Keratinocyte (primary cell): ENCODE data around the gene SH3PXD2A. TPM values are rescaled to one million over a fixed set of nuclear protein-coding genes. Genes with fewer than 3 reads are reported as not detected.

Source experiments
- DNase-seq: peaks from one replicate; pipeline ENCODE4 v3.0.0-alpha.2; 2011; ENCODE audit warnings: low read depth, missing footprints, low spot score
- FAIRE-seq: peaks from 2 replicates; lab custom pipeline; 2011; peaks lifted over from hg19 to GRCh38; lab: Jason Lieb, UNC
- H2AFZ ChIP-seq: 2 replicates; pipeline ENCODE4 v1.6.0; 2012; ENCODE audit warnings: low read length, control low read depth, inconsistent platforms; ENCODE audit not compliant: control insufficient read depth
- H3K27ac ChIP-seq: 2 replicates; pipeline ENCODE4 v1.5.1; 2011; ENCODE audit warnings: low read length; ENCODE audit not compliant: control insufficient read depth, insufficient read depth
- H3K27me3 ChIP-seq: 3 replicates; pipeline ENCODE4 v1.6.0; 2011; ENCODE audit warnings: low read length; ENCODE audit not compliant: control insufficient read depth, insufficient read depth; ENCODE audit errors: extremely low read depth
- H3K36me3 ChIP-seq, 2 experiments: 2 replicates in 1 of 2; 3 replicates in 1 of 2; pipeline ENCODE4 v1.5.1; 2011; ENCODE audit warnings: low read length in 2 of 2, mild to moderate bottlenecking in 1 of 2; ENCODE audit not compliant: control insufficient read depth in 2 of 2, insufficient read depth in 2 of 2; ENCODE audit errors: extremely low read depth in 1 of 2
- H3K4me1 ChIP-seq: 3 replicates; pipeline ENCODE4 v1.5.1; 2011; ENCODE audit warnings: low read length; ENCODE audit not compliant: control insufficient read depth, insufficient read depth; ENCODE audit errors: extremely low read depth
- H3K4me2 ChIP-seq: 3 replicates; pipeline ENCODE4 v1.6.0; 2011; ENCODE audit warnings: low read depth, low read length; ENCODE audit not compliant: control insufficient read depth, insufficient read depth; ENCODE audit errors: extremely low read depth
- H3K4me3 ChIP-seq, 3 experiments: fragments of 200-600 bp in 1 of 3; sonication (generic) in 1 of 3; 2 replicates in 2 of 3; 3 replicates in 1 of 3; pipeline ENCODE4 v1.5.1; 2011 to 2016; ENCODE audit warnings: low read length in 3 of 3, mild to moderate bottlenecking in 3 of 3, control low read depth in 2 of 3, inconsistent platforms in 1 of 3, low read depth in 1 of 3, mixed read lengths in 1 of 3, mixed run types in 1 of 3, moderate library complexity in 1 of 3; ENCODE audit not compliant: control insufficient read depth in 2 of 3, insufficient read depth in 2 of 3; ENCODE audit errors: extremely low read depth in 1 of 3
- H3K79me2 ChIP-seq: 2 replicates; pipeline ENCODE4 v1.6.0; 2012; ENCODE audit warnings: low read length; ENCODE audit not compliant: control insufficient read depth, insufficient read depth
- H3K9ac ChIP-seq: 3 replicates; pipeline ENCODE4 v1.6.0; 2011; ENCODE audit warnings: low read length; ENCODE audit not compliant: control insufficient read depth, insufficient read depth; ENCODE audit errors: extremely low read depth
- H3K9me1 ChIP-seq: 3 replicates; pipeline ENCODE4 v1.6.0; 2011; ENCODE audit warnings: low read length; ENCODE audit not compliant: control insufficient read depth, insufficient read depth; ENCODE audit errors: extremely low read depth
- H3K9me3 ChIP-seq: 2 replicates; pipeline ENCODE4 v1.5.1; 2012; ENCODE audit warnings: low read depth, low read length; ENCODE audit not compliant: control insufficient read depth
- H4K20me1 ChIP-seq: 3 replicates; pipeline ENCODE4 v1.6.0; 2011; ENCODE audit warnings: low read length; ENCODE audit not compliant: control insufficient read depth, insufficient read depth; ENCODE audit errors: extremely low read depth
- CTCF ChIP-seq, 3 experiments: IDR thresholded peaks in 1 of 3; conservative IDR thresholded peaks in 1 of 3; optimal IDR thresholded peaks in 1 of 3; 2 replicates in 2 of 3; 3 replicates in 1 of 3; pipeline versions ENCODE3 to v1.5.1; 2011; ENCODE audit warnings: low read length in 3 of 3, mild to moderate bottlenecking in 3 of 3, moderate library complexity in 2 of 3, control low read depth in 1 of 3, inconsistent platforms in 1 of 3; ENCODE audit not compliant: insufficient read depth in 2 of 3; ENCODE audit errors: extremely low read depth in 1 of 3
- EZH2 ChIP-seq: IDR thresholded peaks from one replicate; pipeline ENCODE4 v1.6.1; 2012; ENCODE audit warnings: inconsistent platforms, mild to moderate bottlenecking, low read length, moderate library complexity
- dilution Hi-C: fragments of 300-500 bp; cut with MboI; formaldehyde crosslinking; loops from one replicate; pipeline ENCODE4 v1.7.0; 2020; ENCODE audit warnings: low sequenced_read_pairs; ENCODE audit not compliant: extremely low pct_ligation_motif_present
- polyA plus RNA-seq, 5 experiments: library from polyadenylated mRNA; depleted of rRNA in 3 of 5; stranded (reverse) in 3 of 5; stranded (forward) in 1 of 5; unstranded in 1 of 5; fragments of >200 nt; gene quantifications; 1 replicate in 1 of 5; 2 replicates in 3 of 5; 3 replicates in 1 of 5; pipeline versions ENCODE4 v1.2.1 to v1.2.3, GENCODE V29; 2011 to 2012; ENCODE audit warnings: missing spikeins in 2 of 5, low read depth in 1 of 5, low replicate concordance in 1 of 5

SH3PXD2A gene
- polyA plus RNA-seq, 1 donor (not counting 4 experiments of a cell fraction or from before 2014, with no cell fraction given) = 33.9 TPM

- no peak for FAIRE-seq
- no peak overlapping the region for H3K27ac ChIP-seq
- TF ChIP-seq CTCF (optimal IDR thresholded peaks at IDR 0.05 in 1 of 3, IDR thresholded peaks at IDR 0.05 in 1 of 3, conservative IDR thresholded peaks at IDR 0.05 in 1 of 3; ENCODE audit: extremely low read depth in 1 of 3, insufficient read depth in 2 of 3, low read length in 3 of 3) = no peak
- TF ChIP-seq EZH2 = no peak
- H3K9me3 ChIP-seq = no peaks in the 10 kb centered on the region
- peaks cover 11% of the 10 kb centered on the region for H3K27me3 ChIP-seq
- no peaks in the 10 kb centered on the region for H3K79me2 ChIP-seq
- no peak overlapping the region for H2AFZ ChIP-seq
- H3K4me3 ChIP-seq = no peak overlapping the region
- H3K4me1 ChIP-seq = no peaks in the 10 kb centered on the region
- H4K20me1 ChIP-seq = peaks cover 3% of the 10 kb centered on the region
- H3K9me1 ChIP-seq = no peaks in the 10 kb centered on the region
- DNase-seq = no peak
- dilution Hi-C loops = no loop called here
- H3K9ac ChIP-seq = no peak overlapping the region
- no peaks in the 10 kb centered on the region for H3K36me3 ChIP-seq
- H3K4me2 ChIP-seq = no peak overlapping the region
These were observed 266.2 kb downstream of the SH3PXD2A start for GRCh38 chr10:103589074-103589630.

- Histone ChIP-seq H3K4me2 (no peak overlapping the region), H4K20me1 (no peaks in the 10 kb centered on the region), H3K9me3 (no peaks in the 10 kb centered on the region), H3K27me3 (peaks cover 20% of the 10 kb centered on the region), H3K36me3 (no peaks in the 10 kb centered on the region), H3K27ac (no peak overlapping the region), H3K4me1 (no peaks in the 10 kb centered on the region), H3K9ac (no peak overlapping the region), H3K4me3 (no peak overlapping the region), H3K79me2 (no peaks in the 10 kb centered on the region), H2AFZ (no peak overlapping the region), H3K9me1 (no peaks in the 10 kb centered on the region)
- no peak for DNase-seq
- dilution Hi-C loops = no loop called here
- TF ChIP-seq EZH2 (no peak), CTCF (optimal IDR thresholded peaks at IDR 0.05 in 1 of 3, IDR thresholded peaks at IDR 0.05 in 1 of 3, conservative IDR thresholded peaks at IDR 0.05 in 1 of 3; ENCODE audit: extremely low read depth in 1 of 3, insufficient read depth in 2 of 3, low read length in 3 of 3) (no peak)
- FAIRE-seq = no peak
These were observed 268.3 kb downstream of the SH3PXD2A start for GRCh38 chr10:103587073-103587472.
